Adipose tissue (tissue), 3 donors: ENCODE measurements around the gene IER2. TPM values are rescaled to one million over a fixed set of nuclear protein-coding genes. Genes with fewer than 3 reads are reported as not detected.
"Not testable (repeated sequence)": the region's sequence is repeated elsewhere in the genome, so short reads cannot be mapped to it uniquely, and the experiment has no call there.

ENCODE experiments used
- H3K27ac ChIP-seq: one replicate; pipeline ENCODE4 v1.5.1; 2013; ENCODE audit warnings: low read depth, low read length
- WGBS, 3 donors: extraction: QIAGEN DNeasy Blood & Tissue Kit; methylation state at CpG; one replicate each; pipeline ENCODE4 v1.1.7; 2013; 5-methylcytosine and 5-hydroxymethylcytosine counted together
- polyA plus RNA-seq, 3 donors: library from polyadenylated mRNA; stranded (reverse); fragments of 200-250 nt; gene quantifications; one replicate each; pipeline ENCODE4 v1.2.3, GENCODE V29; 2013
- donor health status: healthy with polysubstance abuse.
- donor health status: Bipolar disorder and iron deficiency.
- donor health status: healthy.

Gene IER2
- polyA plus RNA-seq, 3 donors, result 65.5 to 532 (median 190) TPM

DNA sequence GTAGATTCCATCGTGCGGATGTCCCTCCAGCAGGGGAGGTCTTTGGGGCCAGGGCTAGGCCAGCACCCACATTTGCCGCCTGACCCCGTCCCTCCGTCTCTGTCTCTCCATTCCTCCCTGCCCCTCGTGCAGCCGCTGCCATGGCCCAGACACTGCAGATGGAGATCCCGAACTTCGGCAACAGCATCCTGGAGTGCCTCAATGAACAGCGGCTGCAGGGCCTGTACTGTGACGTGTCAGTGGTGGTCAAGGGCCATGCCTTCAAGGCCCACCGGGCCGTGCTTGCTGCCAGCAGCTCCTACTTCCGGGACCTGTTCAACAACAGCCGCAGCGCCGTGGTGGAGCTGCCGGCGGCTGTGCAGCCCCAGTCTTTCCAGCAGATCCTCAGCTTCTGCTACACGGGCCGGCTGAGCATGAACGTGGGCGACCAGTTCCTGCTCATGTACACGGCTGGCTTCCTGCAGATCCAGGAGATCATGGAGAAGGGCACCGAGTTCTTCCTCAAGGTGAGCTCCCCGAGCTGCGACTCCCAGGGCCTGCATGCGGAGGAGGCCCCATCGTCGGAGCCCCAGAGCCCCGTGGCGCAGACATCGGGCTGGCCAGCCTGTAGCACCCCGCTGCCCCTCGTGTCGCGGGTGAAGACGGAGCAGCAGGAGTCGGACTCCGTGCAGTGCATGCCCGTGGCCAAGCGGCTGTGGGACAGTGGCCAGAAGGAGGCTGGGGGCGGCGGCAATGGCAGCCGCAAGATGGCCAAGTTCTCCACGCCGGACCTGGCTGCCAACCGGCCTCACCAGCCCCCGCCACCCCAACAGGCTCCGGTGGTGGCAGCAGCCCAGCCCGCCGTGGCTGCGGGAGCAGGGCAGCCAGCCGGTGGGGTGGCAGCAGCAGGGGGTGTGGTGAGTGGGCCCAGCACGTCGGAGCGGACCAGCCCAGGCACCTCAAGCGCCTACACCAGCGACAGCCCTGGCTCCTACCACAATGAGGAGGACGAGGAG lies 14.8 kb upstream of the IER2 start:
- 94 to 95% (median 95%) methylated on average over 57 to 60 of the region's 60 CpGs for WGBS, 3 donors
- no peak overlapping the region for H3K27ac ChIP-seq

DNA sequence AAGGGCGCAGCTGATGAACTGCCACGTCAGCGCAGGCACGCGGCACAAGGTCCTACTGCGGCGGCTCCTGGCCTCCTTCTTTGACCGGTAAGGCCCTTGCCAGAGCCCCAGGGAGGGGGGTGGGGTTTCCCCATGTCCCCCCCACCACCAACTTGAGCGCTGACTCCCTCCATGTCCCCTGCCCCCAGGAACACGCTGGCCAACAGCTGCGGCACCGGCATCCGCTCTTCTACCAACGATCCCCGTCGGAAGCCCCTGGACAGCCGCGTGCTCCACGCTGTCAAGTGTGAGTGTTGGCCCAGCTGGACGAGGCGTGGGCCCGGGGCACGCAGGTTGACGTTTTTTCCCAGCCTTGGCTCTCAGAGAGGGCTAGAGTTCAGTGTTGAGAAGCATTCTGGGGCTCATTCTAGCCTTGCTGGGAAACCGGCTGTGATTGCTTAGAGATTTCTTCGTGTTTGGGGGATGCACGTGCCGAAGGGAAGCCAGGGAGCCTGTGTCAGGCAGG lies 12.9 kb upstream of the IER2 start:
- 89 to 94% (median 92%) methylated on average over 28 of the region's 28 CpGs for WGBS, 3 donors

DNA sequence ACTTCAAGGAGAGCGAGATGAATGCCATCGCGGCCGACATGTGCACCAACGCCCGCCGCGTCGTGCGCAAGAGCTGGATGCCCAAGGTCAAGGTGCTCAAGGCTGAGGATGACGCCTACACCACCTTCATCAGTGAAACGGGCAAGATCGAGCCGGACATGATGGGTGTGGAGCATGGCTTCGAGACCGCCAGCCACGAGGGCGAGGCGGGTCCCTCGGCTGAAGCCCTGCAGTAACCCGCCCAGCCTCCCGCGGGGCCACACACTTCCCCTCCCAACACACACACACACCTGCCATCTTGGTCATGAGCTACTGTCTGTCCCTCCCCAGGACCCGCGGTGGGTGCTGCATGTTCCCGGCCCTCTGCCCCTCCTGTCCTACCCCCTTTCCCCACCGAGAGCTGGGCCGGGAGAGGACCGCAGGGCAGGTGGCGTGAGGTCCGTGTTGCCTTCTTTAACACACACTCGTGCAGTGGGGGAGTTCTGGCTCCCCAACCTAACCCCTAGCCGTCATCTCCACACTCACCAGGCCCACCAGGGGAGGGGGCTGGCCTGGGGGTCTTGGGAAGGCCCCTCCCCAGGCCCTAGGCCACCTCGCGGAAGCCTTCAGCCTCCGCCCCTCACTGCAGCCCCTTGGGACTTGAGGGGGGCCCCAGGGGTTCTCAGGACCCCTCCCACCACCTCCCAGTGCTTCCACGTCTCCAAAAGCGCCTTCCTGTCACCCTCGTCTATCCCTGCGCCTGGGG lies 11.9 kb upstream of the IER2 start:
- 87 to 91% (median 88%) methylated on average over 30 to 40 of the region's 40 CpGs for WGBS, 3 donors
- no peak overlapping the region for H3K27ac ChIP-seq

More for the DNA sequence above, 12.9 kb upstream of the IER2 start:
- no peak overlapping the region for H3K27ac ChIP-seq

- no peak overlapping the region for H3K27ac ChIP-seq
- WGBS, 3 donors, result 63 to 70% (median 69%) methylated on average over 10 of the region's 10 CpGs
Measured at GRCh38 chr19:13138916-13139198, 11.4 kb upstream of the IER2 start.

GRCh38 chr19:13139633-13140311 lies 10.4 kb upstream of the IER2 start:
- WGBS, 3 donors, result 73 to 81% (median 78%) methylated on average over 11 of the region's 11 CpGs
- no peak overlapping the region for H3K27ac ChIP-seq

DNA sequence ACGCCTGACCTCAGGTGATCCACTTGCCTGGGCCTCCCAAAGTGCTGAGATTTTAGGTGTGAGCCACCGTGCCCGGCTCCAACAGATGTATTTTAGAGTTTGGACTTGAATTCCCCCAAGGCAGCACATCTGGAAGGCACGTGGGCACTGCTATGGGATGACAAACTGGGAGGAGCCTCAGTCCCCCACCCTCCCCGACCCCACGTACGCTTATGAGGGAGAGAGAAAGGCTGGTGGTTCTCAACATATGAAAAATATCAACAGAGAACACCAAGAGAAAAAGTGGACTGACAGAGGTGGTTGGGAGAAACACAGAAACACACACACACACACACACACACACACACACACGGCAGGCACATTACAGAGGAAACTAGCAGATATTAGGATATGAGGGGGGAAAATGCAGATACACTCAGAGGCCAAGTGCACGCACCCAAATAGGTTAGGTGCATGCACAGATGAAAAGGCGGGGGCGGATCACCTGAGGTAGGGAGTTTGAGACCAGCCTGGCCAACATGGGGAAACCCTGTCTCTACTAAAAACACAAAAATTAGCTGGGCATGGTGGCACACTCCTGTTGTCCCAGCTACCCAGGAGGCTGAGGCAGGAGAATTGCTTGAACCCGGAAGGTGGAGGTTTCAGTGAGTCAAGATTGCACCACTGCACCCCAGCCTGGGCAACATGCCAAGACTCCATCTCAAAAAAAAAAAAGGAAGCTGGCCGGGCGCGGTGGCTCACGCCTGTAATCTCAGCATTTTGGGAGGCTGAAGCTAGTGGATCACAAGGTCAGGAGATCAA lies 3.2 kb upstream of the IER2 start:
- 51 to 78% (median 55%) methylated on average over 14 to 16 of the region's 16 CpGs for WGBS, 3 donors
- no peak overlapping the region for H3K27ac ChIP-seq

DNA sequence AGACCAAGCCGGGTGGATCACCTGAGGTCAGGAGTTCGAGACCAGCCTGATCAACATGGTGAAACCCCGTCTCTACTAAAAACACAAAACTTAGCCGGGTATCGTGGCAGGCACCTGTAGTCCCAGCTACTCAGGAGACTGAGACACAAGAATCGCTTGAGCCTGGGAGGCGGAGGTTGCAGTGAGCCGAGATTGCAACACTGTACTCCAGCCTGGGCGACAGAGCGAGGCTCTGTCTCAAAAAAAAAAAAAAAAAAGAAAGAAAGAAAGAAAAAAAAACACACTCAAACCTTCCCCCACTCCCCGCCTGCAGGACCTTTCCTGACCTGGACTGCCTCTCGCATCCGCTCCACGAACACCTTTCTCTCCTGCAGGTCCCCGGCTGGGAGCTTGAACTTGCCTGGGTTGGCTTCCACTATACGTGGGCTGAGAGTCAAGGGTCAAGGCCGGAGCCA lies 1.0 kb upstream of the IER2 start:
- 25 to 42% (median 31%) methylated on average over 15 to 17 of the region's 17 CpGs for WGBS, 3 donors
- H3K27ac ChIP-seq, result not testable (repeated sequence)

DNA sequence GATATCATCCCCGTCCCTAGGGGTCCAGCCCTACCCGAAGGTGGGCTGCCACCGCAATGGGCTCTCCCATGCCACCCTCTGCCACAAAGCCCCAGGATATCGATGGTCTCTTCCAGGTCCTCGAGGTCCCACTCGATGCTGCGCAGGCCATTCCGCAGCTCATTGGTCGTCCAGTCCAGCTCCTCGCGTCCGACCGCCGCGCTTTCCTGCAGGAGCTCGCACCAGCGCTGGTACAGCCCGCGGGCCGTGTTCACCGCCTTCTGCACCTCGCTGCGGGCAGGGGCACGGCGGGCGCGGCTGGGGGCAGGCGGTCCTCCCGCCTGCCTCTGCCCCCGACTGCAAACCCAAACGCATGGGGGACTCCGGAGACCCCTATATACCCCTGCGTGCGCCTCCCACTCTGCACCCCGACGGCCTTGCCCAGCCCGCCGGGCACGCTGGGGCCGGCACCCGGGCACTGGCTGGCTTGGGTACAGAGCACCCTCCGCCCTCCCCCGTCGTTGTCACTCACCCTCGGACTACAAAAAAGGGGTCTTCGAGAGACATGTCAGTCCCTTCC lies 504 bp upstream of the IER2 start:
- peak overlapping the region; percentile 32 for H3K27ac ChIP-seq
- WGBS, 3 donors, result 0 to 1% (median 0%) methylated on average over 37 to 46 of the region's 46 CpGs

DNA sequence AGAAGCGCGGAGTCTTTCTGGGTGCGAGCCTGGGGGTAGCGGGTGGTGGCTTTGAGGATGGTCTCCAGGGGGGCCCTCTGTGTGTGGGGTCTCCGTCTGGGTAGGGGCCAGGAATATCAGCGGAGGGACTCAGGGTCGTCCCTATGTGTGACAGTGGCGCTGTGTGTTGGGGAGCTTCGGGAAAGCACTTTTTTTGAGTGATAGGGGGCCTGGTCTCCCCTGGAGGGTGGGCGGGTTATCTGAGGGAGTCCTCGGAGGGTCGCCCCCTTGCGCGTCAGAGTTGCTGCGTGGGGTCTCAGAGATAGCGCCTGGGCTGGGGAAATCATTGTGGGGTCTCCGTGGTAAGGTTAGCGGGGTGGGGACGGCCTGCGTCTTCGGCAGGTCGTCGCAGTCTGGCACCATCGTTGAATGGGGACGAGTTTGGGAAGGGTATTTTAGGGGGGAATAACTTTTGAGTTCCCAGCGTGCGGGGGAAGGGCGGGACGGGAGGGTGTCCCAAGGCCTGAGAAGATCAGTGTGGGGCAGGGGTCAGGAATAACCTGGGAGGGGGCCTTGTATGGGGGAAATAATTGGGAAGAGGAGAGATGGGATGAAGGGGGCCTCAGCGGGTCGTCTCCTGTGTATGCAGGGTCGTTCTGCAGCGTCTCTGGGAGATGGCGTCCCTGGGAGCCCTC lies 857 bp downstream of the IER2 start:
- WGBS, 3 donors, result 0 to 1% (median 1%) methylated on average over 31 to 34 of the region's 34 CpGs
- peak overlapping the region; percentile 96 for H3K27ac ChIP-seq

GRCh38 chr19:13151605-13152355 lies 1.6 kb downstream of the IER2 start:
- peak overlapping the region; percentile 96 for H3K27ac ChIP-seq
- WGBS, 3 donors, result 0 to 1% (median 0%) methylated on average over 54 to 71 of the region's 71 CpGs

- 0 to 1% (median 0%) methylated on average over 21 to 25 of the region's 25 CpGs for WGBS, 3 donors
- H3K27ac ChIP-seq, result peak overlapping the region; percentile 30
Measured at GRCh38 chr19:13152356-13152973, 2.3 kb downstream of the IER2 start.

GRCh38 chr19:13152974-13153568 lies 2.9 kb downstream of the IER2 start:
- H3K27ac ChIP-seq, result peak overlapping the region; percentile 82
- 0 to 1% (median 0%) methylated on average over 50 to 59 of the region's 59 CpGs for WGBS, 3 donors

- H3K27ac ChIP-seq, result peak overlapping the region; percentile 82
- WGBS, 3 donors, result 0 to 1% (median 1%) methylated on average over 51 to 69 of the region's 69 CpGs
Measured at GRCh38 chr19:13153569-13154240, 3.5 kb downstream of the IER2 start.

DNA sequence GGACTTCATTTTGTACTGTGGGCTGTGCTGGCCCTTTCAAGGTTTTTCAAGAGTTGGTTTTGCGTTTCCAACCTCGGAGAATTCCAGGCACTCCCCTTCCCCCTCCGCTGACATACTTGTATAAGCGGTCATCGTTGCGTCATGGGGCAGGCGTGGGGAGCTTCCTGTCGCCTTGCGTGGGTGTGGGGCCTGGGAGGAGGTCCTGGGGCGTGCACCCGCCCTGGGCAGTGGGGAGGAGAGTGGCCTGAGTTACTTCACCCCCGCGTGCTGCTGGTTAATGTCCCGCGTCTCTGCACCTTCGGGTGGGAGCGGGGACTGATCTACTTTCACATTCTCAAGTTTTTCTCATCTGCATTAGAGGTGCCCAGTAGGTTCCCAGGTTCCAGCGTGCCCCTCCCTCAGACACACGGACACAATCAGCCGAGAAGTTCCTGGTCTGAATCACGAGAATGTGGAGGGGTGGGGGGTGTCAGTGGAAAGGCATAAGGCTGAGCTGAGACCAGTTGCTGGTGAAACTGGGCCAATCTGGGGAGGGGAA lies 4.1 kb downstream of the IER2 start:
- WGBS, 3 donors, result 1% methylated on average over 21 of the region's 21 CpGs
- peak overlapping the region; percentile 82 for H3K27ac ChIP-seq

- peak overlapping the region; percentile 29 for H3K27ac ChIP-seq
- WGBS, 3 donors, result 1 to 3% (median 2%) methylated on average over 24 of the region's 24 CpGs
Measured at GRCh38 chr19:13154911-13155471, 4.8 kb downstream of the IER2 start.
